SK-N-SH (cell line): ENCODE measurements around the gene CIDEB. TPM values are rescaled to one million over a fixed set of nuclear protein-coding genes. Genes with fewer than 3 reads are reported as not detected.

Source experiments
- CTCF ChIA-PET: fragments of 300-600, 350-600 bp; formaldehyde crosslinking; extraction: SDS; loops from one replicate; lab custom pipeline; 2021; lab: Yijun Ruan, JAX
- POLR2A ChIA-PET: fragments of 350-600 bp; sonication (Branson Sonifier 250); formaldehyde crosslinking; extraction: SDS; loops from one replicate; lab custom pipeline; 2020; ENCODE audit warnings: antibody characterized with exemption, inconsistent platforms; lab: Yijun Ruan, JAX
- DNase-seq: peaks from one replicate; pipeline ENCODE4 v3.0.0; 2012
- H2AFZ ChIP-seq: fragments of 200-600 bp; sonication (generic); 2 replicates; pipeline ENCODE4 v1.8.1; 2016; ENCODE audit warnings: antibody characterized with exemption, mild to moderate bottlenecking, low read depth
- H3F3A ChIP-seq: fragments of 200-600 bp; sonication (generic); replicated peaks from 2 replicates; pipeline ENCODE3; 2016; ENCODE audit warnings: antibody characterized with exemption, mild to moderate bottlenecking; ENCODE audit not compliant: insufficient read depth
- H3K27ac ChIP-seq, 2 experiments: fragments of 200-500 bp in 1 of 2; fragments of 200-600 bp in 1 of 2; sonication (Bioruptor generic) in 1 of 2; sonication (generic), shearing (Covaris generic) in 1 of 2; 2 replicates each; pipeline versions ENCODE4 v1.5.1 to v1.6.1; 2014 to 2016; ENCODE audit warnings: low read depth in 2 of 2, inconsistent platforms in 1 of 2, low read length in 1 of 2, mild to moderate bottlenecking in 1 of 2, mixed read lengths in 1 of 2
- H3K27me3 ChIP-seq: fragments of 200-600 bp; sonication (generic), shearing (Covaris generic); 2 replicates; pipeline ENCODE4 v1.6.1; 2016; ENCODE audit warnings: mixed run types; ENCODE audit not compliant: insufficient read depth
- H3K36me3 ChIP-seq, 2 experiments: fragments of 200-500 bp in 1 of 2; fragments of 200-600 bp in 1 of 2; sonication (Bioruptor generic) in 1 of 2; sonication (generic) in 1 of 2; replicated peaks in 1 of 2; 2 replicates each; pipeline versions ENCODE3 to v1.5.1; 2014 to 2016; ENCODE audit warnings: low read length in 1 of 2, mild to moderate bottlenecking in 1 of 2; ENCODE audit not compliant: insufficient read depth in 2 of 2, control insufficient read depth in 1 of 2
- H3K4me1 ChIP-seq, 2 experiments: fragments of 200-500 bp in 1 of 2; fragments of 200-600 bp in 1 of 2; sonication (Bioruptor generic) in 1 of 2; sonication (generic), shearing (Covaris generic) in 1 of 2; 2 replicates each; pipeline versions ENCODE4 v1.5.1 to v1.6.1; 2014 to 2016; ENCODE audit warnings: low read depth in 1 of 2, low read length in 1 of 2, mixed run types in 1 of 2; ENCODE audit not compliant: insufficient read depth in 2 of 2, control insufficient read depth in 1 of 2
- H3K4me2 ChIP-seq: fragments of 200-600 bp; sonication (generic), shearing (Covaris generic); 2 replicates; pipeline ENCODE4 v1.6.1; 2017; ENCODE audit warnings: mixed run types
- H3K4me3 ChIP-seq, 2 experiments: fragments of 200-500 bp in 1 of 2; fragments of 200-600 bp in 1 of 2; sonication (Bioruptor generic) in 1 of 2; sonication (generic), shearing (Covaris generic) in 1 of 2; 2 replicates each; pipeline versions ENCODE4 v1.5.1 to v1.8.1; 2014 to 2016; ENCODE audit warnings: low read depth in 2 of 2, inconsistent platforms in 1 of 2, low read length in 1 of 2, mild to moderate bottlenecking in 1 of 2, mixed read lengths in 1 of 2, moderate library complexity in 1 of 2
- H3K79me2 ChIP-seq: fragments of 200-600 bp; sonication (generic); 2 replicates; pipeline ENCODE4 v1.8.1; 2017; ENCODE audit warnings: mild to moderate bottlenecking; ENCODE audit not compliant: insufficient read depth
- H3K9ac ChIP-seq: fragments of 200-600 bp; sonication (generic); 2 replicates; pipeline ENCODE4 v1.6.1; 2017; ENCODE audit warnings: mixed run types
- H3K9me2 ChIP-seq: fragments of 200-600 bp; sonication (generic); 2 replicates; pipeline ENCODE4 v1.6.1; 2017; ENCODE audit warnings: mixed run types
- H3K9me3 ChIP-seq: fragments of 200-600 bp; sonication (generic); 2 replicates; pipeline ENCODE4 v1.6.1; 2017; ENCODE audit warnings: mixed run types, mild to moderate bottlenecking, moderate library complexity
- H4K20me1 ChIP-seq: fragments of 200-600 bp; sonication (generic); 2 replicates; pipeline ENCODE4 v1.6.1; 2017; ENCODE audit warnings: mild to moderate bottlenecking, mixed run types; ENCODE audit not compliant: insufficient read depth
- CTCF ChIP-seq: fragments of 200-600 bp; sonication (generic); IDR thresholded peaks from 2 replicates; pipeline ENCODE4 v1.6.1; 2017; ENCODE audit warnings: antibody characterized with exemption, mild to moderate bottlenecking, moderate library complexity
- ELF1 ChIP-seq: IDR thresholded peaks from 2 replicates; pipeline ENCODE4 v1.4.0; 2012
- MAX ChIP-seq: IDR thresholded peaks from 2 replicates; pipeline ENCODE4 v1.4.0; 2012; ENCODE audit warnings: low read depth
- MXI1 ChIP-seq: IDR thresholded peaks from 2 replicates; pipeline ENCODE4 v1.6.1; 2012; ENCODE audit warnings: mild to moderate bottlenecking, low read depth, low read length, improper control_type of control experiment
- NFIC ChIP-seq: IDR thresholded peaks from 2 replicates; pipeline ENCODE4 v1.4.0; 2012; ENCODE audit warnings: borderline replicate concordance
- PBX3 ChIP-seq: IDR thresholded peaks from 2 replicates; pipeline ENCODE4; 2012
- RAD21 ChIP-seq: IDR thresholded peaks from 2 replicates; pipeline ENCODE4 v1.6.1; 2012; ENCODE audit warnings: mild to moderate bottlenecking, low read length
- SIN3A ChIP-seq: IDR thresholded peaks from 2 replicates; pipeline ENCODE4 v1.6.1; 2012; ENCODE audit warnings: low read depth, mild to moderate bottlenecking, low read length, moderate library complexity, borderline replicate concordance
- USF1 ChIP-seq: IDR thresholded peaks from 2 replicates; pipeline ENCODE4 v1.4.0; 2012; ENCODE audit warnings: low read depth, borderline replicate concordance
- ZBTB33 ChIP-seq: IDR thresholded peaks from 2 replicates; pipeline ENCODE4 v1.4.0; 2012; ENCODE audit warnings: low read depth, borderline replicate concordance
- WGBS: methylation state at CpG from one replicate; pipeline ENCODE4 v1.1.6; 2017; ENCODE audit warnings: low lambda C conversion rate; 5-methylcytosine and 5-hydroxymethylcytosine counted together
- polyA plus RNA-seq, 3 experiments: library from polyadenylated mRNA; depleted of rRNA; stranded (reverse); fragments of >200 nt; gene quantifications; 2 replicates each; pipeline ENCODE4 v1.2.3, GENCODE V29; 2012

Gene CIDEB
- polyA plus RNA-seq, 1 of the 3 experiments (the other 2 are of a cell fraction): 0.05 TPM

- TF ChIP-seq SIN3A (no peak), NFIC (no peak)
Measured at GRCh38 chr14:24331731-24332267, 24.0 kb upstream of the CIDEB start (continued).

- DNase-seq: no peak
- H3K4me1 ChIP-seq: peaks cover 0 to 21% of the 10 kb centered on the region in 2 experiments; a peak in 1 of 4 replicates
- H3K27me3 ChIP-seq: peaks cover 23% of the 10 kb centered on the region
- no peak overlapping the region for H2AFZ ChIP-seq
- CTCF ChIA-PET: interaction anchor here (0.7 to 12.7 kb wide), 14 partner anchors 10 to 115 kb away, joined by 3 to 445 read pairs (median 4); partner anchors contain the start of genes CBLN3, CIDEB, DHRS1 and KHNYN
- TF ChIP-seq MXI1 (no peak), NFIC (no peak), MAX (no peak), PBX3 (no peak), RAD21 (no peak), CTCF (no peak), USF1 (no peak), ZBTB33 (no peak), SIN3A (no peak), ELF1 (no peak)
- 82% methylated on average over 9 of the region's 10 CpGs for WGBS
- H3K9me2 ChIP-seq: no peaks in the 10 kb centered on the region
- no peaks in the 10 kb centered on the region for H3K36me3 ChIP-seq
- H3F3A ChIP-seq: no peaks in the 10 kb centered on the region
- H3K9ac ChIP-seq: no peak overlapping the region
- H3K79me2 ChIP-seq: no peaks in the 10 kb centered on the region
- H3K4me2 ChIP-seq: no peak overlapping the region
- H3K4me3 ChIP-seq: no peak overlapping the region
- H3K9me3 ChIP-seq: no peaks in the 10 kb centered on the region
- POLR2A ChIA-PET: interaction anchor here (1.2 kb wide), 1 partner anchor 101 kb away, joined by 3 read pairs; no protein-coding TSS in a partner anchor
- H4K20me1 ChIP-seq: no peaks in the 10 kb centered on the region
- H3K27ac ChIP-seq: no peak overlapping the region
Measured at GRCh38 chr14:24330973-24331674, 23.3 kb upstream of the CIDEB start.
